HG03095 (cell line): Measurements from ENCODE around the gene SLC22A1.

Source experiments
- ATAC-seq: cut with Tn5 transposase; IDR thresholded peaks from one replicate; pipeline ENCODE4 v1.9.1; 2021; ENCODE audit warnings: moderate library complexity; ENCODE audit not compliant: unreplicated experiment

Gene SLC22A1

GRCh38 chr6:160207618-160208017 lies 86.0 kb downstream of the SLC22A1 start:
- no peak for ATAC-seq
